Activated naive CD8-positive, alpha-beta T cell (primary cell): ENCODE results near the gene MTG1.
"Not testable (repeated sequence)": the region's sequence is repeated elsewhere in the genome, so short reads cannot be mapped to it uniquely, and the experiment has no call there.

Source experiments
- H3K27ac Mint-ChIP-seq: one replicate; pipeline ENCODE4 v1.8.0; 2021; ENCODE audit warnings: mixed read lengths
- H3K27me3 Mint-ChIP-seq: one replicate; pipeline ENCODE4 v1.8.0; 2021; ENCODE audit warnings: mixed read lengths
- H3K36me3 Mint-ChIP-seq: one replicate; pipeline ENCODE4 v1.8.0; 2021; ENCODE audit warnings: mixed read lengths
- H3K4me1 Mint-ChIP-seq: one replicate; pipeline ENCODE4 v1.8.0; 2021; ENCODE audit warnings: low read depth, mixed read lengths
- H3K4me3 Mint-ChIP-seq: one replicate; pipeline ENCODE4 v1.8.0; 2021; ENCODE audit warnings: mild to moderate bottlenecking, mixed read lengths
- H3K9me3 Mint-ChIP-seq: one replicate; pipeline ENCODE4 v1.8.0; 2021; ENCODE audit warnings: low read depth, mixed read lengths

The MTG1 gene

DNA sequence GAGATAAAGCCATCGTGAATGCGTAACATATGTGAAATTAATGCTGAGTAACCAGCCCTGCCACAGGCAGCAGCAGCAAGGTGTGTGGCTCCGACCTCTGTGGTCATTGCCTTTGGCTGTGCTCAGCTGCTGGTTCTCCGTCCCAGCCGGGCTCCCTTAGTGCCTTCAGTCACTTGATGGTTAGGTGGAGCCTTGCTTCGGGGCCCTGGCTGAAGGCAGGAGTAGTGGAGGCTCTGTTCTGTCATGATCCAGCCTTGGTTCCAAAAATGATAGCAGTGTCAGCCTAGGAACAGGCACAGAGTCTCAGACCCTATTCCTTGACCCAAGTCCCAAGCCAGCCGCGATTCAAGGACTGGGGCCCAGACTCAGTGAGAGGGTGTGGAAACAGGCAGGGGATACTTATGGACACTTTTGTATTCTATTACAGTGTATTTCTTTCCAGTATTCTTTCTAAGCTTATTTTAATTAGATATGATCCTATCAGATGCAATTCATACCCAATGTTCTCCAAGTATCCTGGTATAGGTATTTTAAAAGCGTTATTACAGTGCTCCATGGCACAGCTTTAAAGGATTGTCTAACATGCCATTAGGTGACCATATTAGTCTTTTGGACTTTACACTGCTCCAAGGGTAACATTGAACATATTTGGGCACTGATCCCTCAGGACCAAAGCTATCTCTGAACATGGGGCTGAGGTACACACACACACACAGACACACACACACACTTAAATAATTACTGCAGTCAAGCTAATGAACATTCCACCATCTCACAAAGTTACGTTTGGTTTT, 68.8 kb downstream of the MTG1 start:
- Mint-ChIP-seq H3K9me3 (no peaks in the 10 kb centered on the region), H3K27me3 (no peaks in the 10 kb centered on the region), H3K4me3 (no peak overlapping the region), H3K27ac (no peak overlapping the region), H3K4me1 (no peaks in the 10 kb centered on the region), H3K36me3 (peaks cover 7% of the 10 kb centered on the region)

- no peak overlapping the region for H3K27ac Mint-ChIP-seq
- H3K9me3 Mint-ChIP-seq = no peaks in the 10 kb centered on the region
- peaks cover 18% of the 10 kb centered on the region for H3K36me3 Mint-ChIP-seq
- H3K4me1 Mint-ChIP-seq = no peaks in the 10 kb centered on the region
- no peak overlapping the region for H3K4me3 Mint-ChIP-seq
- no peaks in the 10 kb centered on the region for H3K27me3 Mint-ChIP-seq
Measured at GRCh38 chr10:133464582-133465031, 70.7 kb downstream of the MTG1 start.

DNA sequence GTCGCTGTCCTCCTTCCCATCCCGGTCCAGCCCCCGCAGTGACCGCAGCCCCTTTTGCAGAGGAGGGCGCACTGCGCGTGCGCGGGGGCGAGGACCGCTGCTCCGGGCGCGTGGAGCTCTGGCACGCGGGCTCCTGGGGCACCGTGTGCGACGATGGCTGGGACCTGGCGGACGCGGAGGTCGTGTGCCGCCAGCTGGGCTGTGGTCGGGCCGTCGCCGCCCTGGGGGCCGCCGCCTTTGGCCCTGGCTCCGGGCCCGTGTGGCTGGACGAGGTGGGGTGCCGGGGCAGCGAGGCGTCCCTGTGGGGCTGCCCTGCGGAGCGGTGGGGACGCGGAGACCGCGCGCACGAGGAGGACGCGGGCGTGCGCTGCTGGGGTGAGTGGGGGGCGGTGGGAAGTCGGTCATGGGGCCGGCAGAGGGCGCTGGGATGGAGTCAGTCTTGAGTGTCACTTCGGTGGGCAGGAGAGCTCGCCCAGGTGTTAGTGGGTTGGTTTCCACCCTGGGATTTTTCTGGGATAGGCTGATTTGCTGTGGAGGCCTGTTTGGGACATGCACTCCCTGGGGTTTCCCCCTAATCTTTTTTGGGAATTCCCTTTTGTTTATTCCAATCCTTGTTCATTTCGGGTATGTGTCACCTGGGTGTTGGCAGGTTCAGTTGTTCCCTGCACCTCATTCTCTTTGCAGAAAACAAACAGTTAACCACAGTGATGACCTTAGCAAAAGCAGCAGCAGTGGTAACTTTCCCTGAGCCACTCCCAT, 71.4 kb downstream of the MTG1 start:
- Mint-ChIP-seq H3K4me1 (no peaks in the 10 kb centered on the region), H3K36me3 (peaks cover 22% of the 10 kb centered on the region), H3K27ac (no peak overlapping the region), H3K9me3 (no peaks in the 10 kb centered on the region), H3K4me3 (no peak overlapping the region), H3K27me3 (no peaks in the 10 kb centered on the region)

DNA sequence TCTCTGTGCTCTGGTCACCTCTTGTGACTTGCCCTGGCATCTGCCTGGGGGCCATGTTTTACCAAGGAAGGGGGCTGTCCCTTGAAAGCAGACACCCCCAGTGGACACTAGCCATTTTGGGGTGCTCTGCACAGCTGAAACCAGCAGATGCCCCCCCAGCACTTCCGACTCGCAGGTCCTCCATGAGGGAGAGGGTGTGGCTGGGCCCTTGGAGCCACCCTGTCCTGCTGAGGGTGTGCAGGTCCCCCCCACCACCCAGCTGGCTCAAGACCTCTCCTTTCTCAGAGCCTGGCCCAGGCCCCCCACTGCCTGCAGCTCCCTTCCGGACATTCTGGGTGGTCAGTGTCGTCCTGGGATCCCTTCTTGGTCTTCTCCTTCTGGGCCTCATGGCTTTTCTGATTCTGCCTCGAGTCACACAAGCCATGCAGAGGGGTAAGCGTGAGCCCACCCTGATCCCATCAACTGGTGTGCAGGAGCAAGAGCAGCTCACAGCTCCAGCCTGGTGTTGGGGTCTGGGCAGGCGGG, 72.1 kb downstream of the MTG1 start:
- no peaks in the 10 kb centered on the region for H3K9me3 Mint-ChIP-seq
- H3K36me3 Mint-ChIP-seq = peaks cover 24% of the 10 kb centered on the region
- no peaks in the 10 kb centered on the region for H3K27me3 Mint-ChIP-seq
- H3K4me3 Mint-ChIP-seq = no peak overlapping the region
- no peak overlapping the region for H3K27ac Mint-ChIP-seq
- H3K4me1 Mint-ChIP-seq = no peaks in the 10 kb centered on the region

DNA sequence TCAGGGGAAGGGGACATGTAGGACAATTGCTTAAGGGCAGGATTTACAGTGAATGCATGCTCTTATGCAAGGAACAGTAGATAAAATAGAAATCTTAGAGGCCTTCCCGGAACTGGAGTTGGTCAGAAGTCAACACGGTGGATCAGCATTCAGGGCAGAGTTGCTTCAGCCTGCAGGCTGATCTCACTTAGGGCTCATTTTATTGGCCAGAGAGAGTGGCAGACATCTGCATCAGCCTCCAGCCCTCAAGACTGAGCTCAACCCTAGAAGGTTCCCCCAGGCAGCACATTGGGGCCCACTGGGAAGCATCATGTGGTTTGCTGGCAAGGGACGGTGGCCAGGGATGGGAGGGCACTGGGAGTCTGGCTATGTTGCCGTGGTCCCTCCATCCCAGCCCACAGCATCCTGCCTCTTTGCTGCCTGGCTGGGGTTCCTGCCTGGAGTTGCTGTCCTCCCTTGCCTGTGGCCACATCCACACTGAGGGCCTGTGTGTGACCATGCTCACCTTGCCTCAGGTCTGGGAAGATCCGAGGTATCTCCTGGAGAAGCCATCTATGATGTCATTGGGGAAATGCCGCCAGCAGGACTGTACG, 72.8 kb downstream of the MTG1 start:
- Mint-ChIP-seq H3K4me1 (no peaks in the 10 kb centered on the region), H3K27ac (no peak overlapping the region), H3K9me3 (no peaks in the 10 kb centered on the region), H3K36me3 (peaks cover 24% of the 10 kb centered on the region), H3K27me3 (no peaks in the 10 kb centered on the region), H3K4me3 (no peak overlapping the region)

GRCh38 chr10:133467286-133467911, 73.4 kb downstream of the MTG1 start:
- H3K4me3 Mint-ChIP-seq = no peak overlapping the region
- no peaks in the 10 kb centered on the region for H3K4me1 Mint-ChIP-seq
- H3K27me3 Mint-ChIP-seq = no peaks in the 10 kb centered on the region
- H3K9me3 Mint-ChIP-seq = no peaks in the 10 kb centered on the region
- no peak overlapping the region for H3K27ac Mint-ChIP-seq
- H3K36me3 Mint-ChIP-seq = peaks cover 24% of the 10 kb centered on the region

DNA sequence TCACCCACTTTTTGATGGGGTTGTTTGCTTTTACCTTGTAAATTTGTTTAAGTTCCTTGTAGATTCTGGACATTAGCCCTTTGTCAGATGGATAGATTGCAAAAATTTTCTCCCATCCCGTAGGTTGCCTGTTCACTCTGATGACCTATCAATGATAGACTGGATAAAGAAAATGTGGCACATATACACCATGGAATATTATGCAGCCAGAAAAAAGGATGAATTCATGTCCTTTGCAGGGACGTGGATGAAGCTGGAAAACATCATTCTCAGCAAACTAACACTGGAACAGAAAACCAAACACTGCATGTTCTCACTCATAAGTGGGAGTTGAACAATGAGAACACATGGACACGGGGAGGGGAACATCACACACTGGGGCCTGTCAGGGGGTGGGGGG, 75.2 kb downstream of the MTG1 start:
- not testable (repeated sequence) for H3K27ac Mint-ChIP-seq, H3K27me3 Mint-ChIP-seq, H3K4me3 Mint-ChIP-seq, H3K9me3 Mint-ChIP-seq, H3K4me1 Mint-ChIP-seq
- peaks cover 21% of the 10 kb centered on the region for H3K36me3 Mint-ChIP-seq

GRCh38 chr10:133471300-133472109, 77.5 kb downstream of the MTG1 start:
- no peak overlapping the region for H3K4me3 Mint-ChIP-seq
- H3K36me3 Mint-ChIP-seq = peaks cover 21% of the 10 kb centered on the region
- peaks cover 15% of the 10 kb centered on the region for H3K4me1 Mint-ChIP-seq
- H3K27ac Mint-ChIP-seq = no peak overlapping the region
- no peaks in the 10 kb centered on the region for H3K27me3 Mint-ChIP-seq
- H3K9me3 Mint-ChIP-seq = no peaks in the 10 kb centered on the region
